Activated CD8-positive, alpha-beta memory T cell treated with anti-CD3 and anti-CD28 coated beads for 36 hours (primary cell): ENCODE data around the gene CWC25. TPM values are rescaled to one million over a fixed set of nuclear protein-coding genes. Genes with fewer than 3 reads are reported as not detected.
"Not testable (repeated sequence)": the region's sequence is repeated elsewhere in the genome, so short reads cannot be mapped to it uniquely, and the experiment has no call there.

Experiments
- CTCF ChIA-PET: fragments of 350-600 bp; sonication (Branson Sonifier 250); formaldehyde crosslinking; loops from one replicate; lab custom pipeline; 2021; ENCODE audit warnings: antibody characterized with exemption; lab: Charles Lee
- POLR2A ChIA-PET: fragments of 350-600 bp; sonication (Branson Sonifier 250); formaldehyde crosslinking; loops from one replicate; lab custom pipeline; 2021; ENCODE audit warnings: antibody characterized with exemption; lab: Charles Lee
- total RNA-seq, 2 experiments: library from RNA; stranded (reverse); gene quantifications; one replicate each; pipeline ENCODE4 v1.2.3, GENCODE V29; 2021

The CWC25 gene
- total RNA-seq, 2 experiments from 2014 or later = 22.8 to 24.5 TPM

DNA sequence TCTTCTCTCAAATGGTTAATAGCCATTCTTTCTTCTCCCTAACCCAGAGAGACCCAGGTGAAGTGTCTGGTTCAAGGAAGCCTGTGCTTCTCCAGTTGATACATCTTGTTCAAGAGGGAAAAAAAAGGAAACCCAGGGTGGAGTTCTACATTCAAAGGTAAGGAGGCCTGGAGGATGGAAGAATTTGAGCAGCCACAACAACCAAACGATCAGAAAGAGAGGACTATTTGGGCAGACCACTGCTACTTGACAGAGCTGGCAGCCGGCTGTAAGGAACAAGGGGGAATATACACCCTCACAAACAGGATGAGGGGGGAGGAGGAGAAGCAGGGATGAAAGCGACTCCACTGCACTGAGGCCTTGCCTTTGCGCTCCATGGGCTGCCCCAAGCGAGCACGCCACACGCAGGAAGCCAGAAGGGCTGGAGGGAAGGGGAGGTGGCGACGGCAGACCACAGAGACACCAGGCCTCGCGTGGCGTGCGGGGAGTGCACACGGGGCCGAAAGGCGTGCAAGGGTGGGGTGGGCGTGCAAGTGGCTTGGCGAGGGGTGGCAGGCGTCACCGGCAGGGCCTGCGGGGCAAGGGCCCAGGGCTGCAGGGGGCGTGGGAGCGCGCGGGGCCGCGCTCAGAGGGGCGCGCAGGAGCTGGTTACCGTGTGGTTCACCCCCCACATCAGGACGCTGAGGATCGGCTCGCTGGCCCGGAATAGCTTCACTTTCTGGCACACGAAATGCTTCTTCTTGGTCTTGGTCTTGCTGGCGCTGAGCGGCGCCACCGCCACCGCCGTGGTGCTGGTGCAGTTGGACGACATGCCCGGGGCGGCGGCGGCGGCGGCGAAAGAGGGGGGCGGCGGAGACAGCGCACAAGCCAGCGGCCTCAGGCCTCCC lies 26.3 kb downstream of the CWC25 start:
- ChIA-PET CTCF (interaction anchor here (1.2 kb wide), 1 partner anchor 355 kb away, joined by 4 read pairs; no protein-coding TSS in a partner anchor), POLR2A (interaction anchor here (0.5 to 0.7 kb wide), 2 partner anchors 46 to 304 kb away, joined by 3 to 4 read pairs; no protein-coding TSS in a partner anchor)

DNA sequence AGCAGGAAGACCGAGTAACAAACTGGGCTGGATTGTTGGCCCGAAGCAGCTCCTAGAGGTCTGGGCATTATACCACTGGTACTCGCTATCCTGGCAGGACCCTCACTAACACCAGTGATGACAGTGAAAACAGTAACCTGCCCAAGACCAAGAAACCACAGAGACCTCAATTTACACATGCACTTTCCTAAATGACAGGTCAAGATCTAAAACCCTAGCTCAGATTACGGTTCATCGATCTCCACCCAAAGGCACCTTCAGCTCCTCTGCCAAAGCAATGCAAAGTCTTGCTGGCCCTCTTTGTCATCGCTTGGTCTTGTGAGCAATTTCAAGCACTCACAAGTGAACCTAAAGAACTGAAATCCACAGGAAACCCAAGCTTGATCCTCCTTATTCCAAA lies 27.3 kb downstream of the CWC25 start:
- ChIA-PET CTCF (no interaction called here), POLR2A (interaction anchor here (0.6 kb wide), 1 partner anchor 15 kb away, joined by 3 read pairs; no protein-coding TSS in a partner anchor)

DNA sequence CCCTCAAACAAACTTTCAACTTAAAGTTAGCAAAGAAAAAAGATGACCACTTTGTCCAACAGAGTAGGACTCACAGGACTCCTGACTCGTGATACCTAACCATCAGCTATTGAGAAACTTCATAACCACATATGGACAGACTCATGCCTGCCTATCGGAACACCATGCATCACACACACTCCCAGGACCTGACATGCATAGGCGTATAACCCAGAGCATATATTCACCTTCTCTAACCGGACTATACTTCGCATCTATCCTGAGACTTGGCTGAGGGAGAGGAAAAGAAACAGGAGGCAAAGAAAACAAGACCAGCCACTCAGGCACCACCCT lies 28.0 kb downstream of the CWC25 start:
- ChIA-PET POLR2A (no interaction called here), CTCF (no interaction called here)

- POLR2A ChIA-PET = no interaction called here
Measured at GRCh38 chr17:38796451-38797157, 28.5 kb downstream of the CWC25 start.

DNA sequence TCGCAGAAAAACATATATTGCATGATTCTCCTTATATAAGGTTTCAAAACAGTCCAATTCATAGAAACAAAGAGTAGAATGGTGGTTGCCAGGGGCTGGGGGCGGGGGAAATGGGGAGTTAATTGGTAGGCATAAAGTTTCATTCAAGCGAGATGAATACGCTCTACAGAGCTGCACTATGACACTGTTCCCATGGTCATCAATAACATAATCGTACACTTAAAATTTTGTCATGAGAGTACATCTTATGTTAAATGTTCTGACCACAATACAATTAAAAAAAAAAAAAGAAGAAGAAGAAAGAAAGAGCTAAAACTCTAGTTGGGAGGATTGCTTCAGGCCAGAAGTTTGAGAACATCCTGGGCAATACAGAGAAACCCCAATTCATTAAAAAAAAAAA lies 30.9 kb downstream of the CWC25 start:
- POLR2A ChIA-PET = no interaction called here
- CTCF ChIA-PET = interaction anchor here (1.0 kb wide), 1 partner anchor 285 kb away, joined by 3 read pairs; no protein-coding TSS in a partner anchor

More at GRCh38 chr17:38796451-38797157, 28.5 kb downstream of the CWC25 start:
- CTCF ChIA-PET = interaction anchor here (0.6 kb wide), 1 partner anchor 14 kb away, joined by 3 read pairs; no protein-coding TSS in a partner anchor

- CTCF ChIA-PET = interaction anchor here (0.6 to 1.0 kb wide), 2 partner anchors 11 to 299 kb away, joined by 3 read pairs; no protein-coding TSS in a partner anchor
Measured at GRCh38 chr17:38791162-38791561, 34.0 kb downstream of the CWC25 start.

DNA sequence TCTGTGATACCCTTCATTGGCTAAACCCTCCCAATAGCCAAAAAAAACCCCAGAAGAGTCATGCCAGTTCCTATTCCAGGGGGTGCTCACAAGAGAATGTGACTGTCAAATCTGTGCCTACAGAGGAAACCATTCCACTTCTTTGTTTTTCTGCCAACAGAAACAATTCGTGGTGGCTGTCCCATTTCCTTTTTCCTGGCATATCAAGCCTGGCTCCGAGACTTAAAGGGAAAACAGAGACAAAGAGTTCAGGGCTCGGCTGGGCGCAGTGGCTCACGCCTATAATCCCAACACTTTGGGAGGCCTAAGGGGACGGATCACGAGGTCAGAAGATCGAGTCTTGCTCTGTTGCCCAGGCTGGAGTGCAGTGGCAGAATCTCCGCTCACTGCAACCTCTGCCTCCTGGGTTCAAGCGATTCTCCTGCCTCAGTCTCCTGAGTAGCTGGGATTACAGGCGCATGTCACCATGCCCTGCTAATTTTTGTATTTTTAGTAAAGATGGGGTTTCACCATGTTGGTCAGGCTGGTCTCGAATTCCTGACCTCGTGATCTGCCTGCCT lies 34.9 kb downstream of the CWC25 start:
- POLR2A ChIA-PET = not testable (repeated sequence)
- CTCF ChIA-PET = interaction anchor here (1.0 kb wide), 1 partner anchor 11 kb away, joined by 3 read pairs; no protein-coding TSS in a partner anchor

More at GRCh38 chr17:38791162-38791561, 34.0 kb downstream of the CWC25 start:
- POLR2A ChIA-PET = interaction anchor here (0.6 to 0.7 kb wide), 2 partner anchors 35 to 118 kb away, joined by 3 to 5 read pairs; no protein-coding TSS in a partner anchor

DNA sequence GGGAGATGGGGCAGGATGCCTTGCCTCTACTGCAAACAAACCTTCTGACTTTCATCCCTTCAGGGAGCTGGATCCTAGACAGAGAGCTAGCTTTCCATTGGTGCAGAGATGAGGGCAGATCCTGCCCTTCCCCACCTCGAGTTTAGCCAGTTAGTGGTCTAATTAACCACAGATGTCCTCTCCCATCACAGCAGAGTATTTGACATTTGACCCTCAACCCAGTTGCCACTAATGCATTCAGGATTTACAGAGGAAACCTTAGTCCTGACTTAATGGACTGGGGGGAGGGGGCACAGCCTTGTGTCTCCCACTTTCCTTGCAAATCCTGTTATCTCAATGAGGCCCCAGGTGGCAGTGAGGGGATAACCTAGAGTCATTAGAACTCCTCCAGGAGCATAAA lies 35.9 kb downstream of the CWC25 start:
- CTCF ChIA-PET = no interaction called here
- POLR2A ChIA-PET = no interaction called here

DNA sequence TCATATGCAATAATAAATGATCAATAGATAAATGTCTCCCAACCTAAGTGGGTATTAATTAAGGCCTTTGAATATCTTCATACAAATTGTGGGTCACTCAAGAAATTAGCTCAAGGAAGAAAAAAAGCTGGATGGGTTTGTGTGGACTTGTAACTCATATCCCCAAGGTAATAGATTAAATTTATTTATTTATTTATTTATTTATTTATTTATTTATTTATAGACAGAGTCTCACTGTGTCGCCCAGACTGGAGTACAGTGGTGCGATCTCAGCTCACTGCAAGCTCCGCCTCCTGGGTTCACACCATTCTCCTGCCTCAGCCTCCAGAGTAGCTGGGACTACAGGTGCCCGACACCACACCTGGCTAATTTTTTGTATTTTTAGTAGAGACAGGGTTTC lies 37.1 kb downstream of the CWC25 start:
- CTCF ChIA-PET = interaction anchor here (1.5 kb wide), 1 partner anchor 111 kb away, joined by 5 read pairs; no protein-coding TSS in a partner anchor
- POLR2A ChIA-PET = not testable (repeated sequence)

GRCh38 chr17:38786372-38786771 lies 38.7 kb downstream of the CWC25 start:
- ChIA-PET CTCF (interaction anchor here (1.5 kb wide), 1 partner anchor 109 kb away, joined by 5 read pairs; no protein-coding TSS in a partner anchor), POLR2A (interaction anchor here (0.5 kb wide), 1 partner anchor 701 kb away, joined by 3 read pairs; no protein-coding TSS in a partner anchor)

DNA sequence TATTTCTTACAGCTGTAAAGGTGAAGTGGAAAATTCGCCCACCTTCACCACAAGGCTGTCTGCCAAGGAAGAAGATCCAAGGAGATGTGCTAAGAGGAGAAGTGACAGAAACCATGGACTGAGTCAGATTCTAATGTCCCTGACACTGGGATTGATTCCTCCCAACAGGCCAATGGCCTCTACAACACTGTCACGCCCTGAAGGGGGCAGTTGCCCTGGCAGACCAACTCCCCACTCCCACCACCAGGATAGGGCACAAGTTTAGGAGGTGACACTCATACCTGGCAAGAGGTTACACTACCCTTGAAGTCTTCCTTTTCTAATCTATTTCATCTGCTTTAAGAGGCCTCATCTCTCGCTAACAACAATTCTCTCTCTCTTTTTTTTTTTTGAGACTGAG lies 41.9 kb downstream of the CWC25 start:
- POLR2A ChIA-PET = no interaction called here
- CTCF ChIA-PET = no interaction called here

GRCh38 chr17:38779965-38780752 lies 45.0 kb downstream of the CWC25 start:
- POLR2A ChIA-PET = interaction anchor here (1.0 kb wide), 1 partner anchor 26 kb away, joined by 3 read pairs; no protein-coding TSS in a partner anchor
- CTCF ChIA-PET = interaction anchor here (0.7 kb wide), 1 partner anchor 10 kb away, joined by 3 read pairs; no protein-coding TSS in a partner anchor

- CTCF ChIA-PET = no interaction called here
- POLR2A ChIA-PET = interaction anchor here (0.6 kb wide), 1 partner anchor 14 kb away, joined by 13 read pairs; no protein-coding TSS in a partner anchor
Measured at GRCh38 chr17:38777641-38778250, 47.4 kb downstream of the CWC25 start.

DNA sequence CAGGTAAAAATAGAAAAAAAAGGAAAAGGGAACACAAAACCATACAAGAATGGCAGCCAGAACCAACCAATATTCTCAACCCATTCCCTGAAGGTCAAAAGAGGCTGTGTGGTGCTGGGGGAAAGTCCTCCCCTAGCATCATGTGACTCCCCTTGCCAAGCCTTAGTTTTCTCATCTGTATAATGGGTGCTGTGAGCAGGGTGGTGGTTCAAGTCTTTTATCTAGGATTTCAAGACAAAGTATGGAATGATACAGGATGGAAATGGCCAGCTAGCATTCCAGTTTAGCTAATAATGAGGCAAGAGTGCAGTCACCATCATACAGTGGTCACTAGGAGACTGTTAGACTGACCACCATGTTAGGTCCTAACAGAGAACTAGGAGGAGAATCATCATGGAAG lies 51.9 kb downstream of the CWC25 start:
- ChIA-PET CTCF (no interaction called here), POLR2A (no interaction called here)

GRCh38 chr17:38768417-38768816 lies 56.7 kb downstream of the CWC25 start:
- ChIA-PET POLR2A (no interaction called here), CTCF (no interaction called here)

DNA sequence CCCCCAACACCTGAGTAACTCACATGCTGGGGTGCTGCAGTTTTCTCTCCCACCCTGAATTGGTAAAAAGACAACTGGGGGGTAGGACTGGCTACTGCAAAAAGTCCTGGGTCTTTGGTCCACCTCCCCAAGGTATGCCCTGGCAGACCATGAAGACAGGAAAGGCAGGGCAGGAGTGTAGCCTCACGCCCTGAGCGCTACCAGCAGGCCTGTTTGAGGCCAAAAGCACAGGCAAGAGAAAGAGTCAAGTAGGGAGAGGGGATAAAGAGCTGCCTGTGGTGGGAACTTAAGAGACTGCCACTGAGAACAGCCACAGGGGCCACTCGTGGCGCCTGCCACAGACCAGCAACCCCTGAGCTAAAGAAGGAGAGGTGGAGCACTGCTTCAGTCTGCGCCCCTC lies 58.8 kb downstream of the CWC25 start:
- CTCF ChIA-PET = no interaction called here
- POLR2A ChIA-PET = no interaction called here

DNA sequence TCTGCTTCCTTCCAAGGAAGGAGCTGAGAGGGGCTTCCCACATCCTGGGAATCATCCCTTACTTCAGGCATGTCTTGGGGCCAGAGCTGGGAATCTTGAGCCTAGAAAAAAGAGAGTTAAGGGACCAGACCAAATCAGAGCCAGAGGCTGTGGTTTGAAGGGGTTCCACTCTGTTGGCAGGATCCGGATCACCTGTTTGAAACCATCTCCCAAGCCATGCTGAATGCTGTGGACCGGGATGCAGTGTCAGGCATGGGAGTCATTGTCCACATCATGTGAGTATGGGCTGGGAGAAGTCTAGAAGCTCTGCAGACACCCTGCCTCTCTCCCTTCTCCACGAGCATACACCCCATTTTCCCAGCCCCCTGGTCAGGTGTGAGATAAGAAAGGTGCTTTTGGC lies 62.9 kb downstream of the CWC25 start:
- ChIA-PET POLR2A (no interaction called here), CTCF (interaction anchor here (0.6 kb wide), 1 partner anchor 266 kb away, joined by 3 read pairs; no protein-coding TSS in a partner anchor)

- ChIA-PET POLR2A (interaction anchor here (0.6 kb wide), 1 partner anchor 14 kb away, joined by 3 read pairs; no protein-coding TSS in a partner anchor), CTCF (interaction anchor here (0.6 kb wide), 1 partner anchor 267 kb away, joined by 3 read pairs; no protein-coding TSS in a partner anchor)
Measured at GRCh38 chr17:38761612-38762011, 63.5 kb downstream of the CWC25 start.
